Cardiac fibroblast (primary cell): ENCODE data around the gene REG1B.

Experiments
- DNase-seq, 2 donors: peaks; one replicate each; pipeline versions ENCODE4 v3.0.0 to v3.0.0-alpha.2; 2010; ENCODE audit warnings: low read depth in 2 of 2
- H3K4me3 ChIP-seq, 2 donors: replicated peaks in 1 of 2; 1 replicate in 1 of 2; 2 replicates in 1 of 2; pipeline ENCODE4 v1.5.1; 2011; ENCODE audit warnings: low read depth in 2 of 2, low read length in 2 of 2, mild to moderate bottlenecking in 2 of 2, moderate library complexity in 1 of 2
- TF ChIP-seq, protein P1 (sequence below): IDR thresholded peaks from one replicate; pipeline ENCODE4 v1.5.1; 2011; ENCODE audit warnings: low read depth, mild to moderate bottlenecking, low read length, inconsistent platforms

The REG1B gene

DNA sequence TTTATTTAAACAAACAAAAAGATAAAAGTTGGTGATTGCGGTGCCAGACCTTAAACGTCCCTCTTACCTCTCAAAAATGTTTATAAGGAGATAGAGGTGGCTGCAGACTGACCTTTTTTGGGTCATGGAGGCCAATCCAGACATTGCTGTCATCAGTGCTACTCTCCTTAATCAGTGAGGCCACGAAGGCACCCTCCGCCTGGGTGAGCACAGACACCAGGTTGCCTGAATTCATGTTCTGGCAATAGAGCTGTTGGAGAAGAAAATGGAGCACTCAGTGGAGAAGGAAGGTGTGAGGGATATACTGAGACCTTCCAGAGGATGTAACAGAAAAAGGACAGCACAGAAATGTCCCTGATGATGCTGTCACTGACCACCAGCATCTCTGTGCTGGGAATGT is 1.5 kb downstream of the REG1B start:
- no peak overlapping the region for H3K4me3 ChIP-seq
- DNase-seq: no peak
- TF ChIP-seq, protein P1, sequence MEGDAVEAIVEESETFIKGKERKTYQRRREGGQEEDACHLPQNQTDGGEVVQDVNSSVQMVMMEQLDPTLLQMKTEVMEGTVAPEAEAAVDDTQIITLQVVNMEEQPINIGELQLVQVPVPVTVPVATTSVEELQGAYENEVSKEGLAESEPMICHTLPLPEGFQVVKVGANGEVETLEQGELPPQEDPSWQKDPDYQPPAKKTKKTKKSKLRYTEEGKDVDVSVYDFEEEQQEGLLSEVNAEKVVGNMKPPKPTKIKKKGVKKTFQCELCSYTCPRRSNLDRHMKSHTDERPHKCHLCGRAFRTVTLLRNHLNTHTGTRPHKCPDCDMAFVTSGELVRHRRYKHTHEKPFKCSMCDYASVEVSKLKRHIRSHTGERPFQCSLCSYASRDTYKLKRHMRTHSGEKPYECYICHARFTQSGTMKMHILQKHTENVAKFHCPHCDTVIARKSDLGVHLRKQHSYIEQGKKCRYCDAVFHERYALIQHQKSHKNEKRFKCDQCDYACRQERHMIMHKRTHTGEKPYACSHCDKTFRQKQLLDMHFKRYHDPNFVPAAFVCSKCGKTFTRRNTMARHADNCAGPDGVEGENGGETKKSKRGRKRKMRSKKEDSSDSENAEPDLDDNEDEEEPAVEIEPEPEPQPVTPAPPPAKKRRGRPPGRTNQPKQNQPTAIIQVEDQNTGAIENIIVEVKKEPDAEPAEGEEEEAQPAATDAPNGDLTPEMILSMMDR: no peak

DNA sequence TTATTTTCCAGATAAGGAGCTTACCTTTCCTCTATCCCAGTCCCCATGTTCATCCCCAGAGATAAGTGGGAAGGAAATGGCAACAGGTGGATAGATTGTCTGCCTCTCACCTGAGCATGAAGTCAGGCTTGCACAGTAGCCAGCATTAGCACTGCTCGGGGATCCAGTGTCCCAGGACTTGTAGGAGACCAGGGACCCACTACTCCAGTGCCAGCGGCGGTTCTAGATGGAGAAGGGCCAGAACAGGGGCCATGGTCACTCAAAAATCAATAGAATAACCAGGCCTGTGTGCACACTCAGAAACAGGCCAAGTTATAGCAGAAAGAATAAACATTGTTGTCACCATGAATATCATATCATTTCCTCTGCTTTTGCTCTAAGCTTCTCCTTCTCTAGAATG is 2.4 kb downstream of the REG1B start:
- TF ChIP-seq, protein P1: no peak
- H3K4me3 ChIP-seq: no peak overlapping the region
- DNase-seq: no peak

DNA sequence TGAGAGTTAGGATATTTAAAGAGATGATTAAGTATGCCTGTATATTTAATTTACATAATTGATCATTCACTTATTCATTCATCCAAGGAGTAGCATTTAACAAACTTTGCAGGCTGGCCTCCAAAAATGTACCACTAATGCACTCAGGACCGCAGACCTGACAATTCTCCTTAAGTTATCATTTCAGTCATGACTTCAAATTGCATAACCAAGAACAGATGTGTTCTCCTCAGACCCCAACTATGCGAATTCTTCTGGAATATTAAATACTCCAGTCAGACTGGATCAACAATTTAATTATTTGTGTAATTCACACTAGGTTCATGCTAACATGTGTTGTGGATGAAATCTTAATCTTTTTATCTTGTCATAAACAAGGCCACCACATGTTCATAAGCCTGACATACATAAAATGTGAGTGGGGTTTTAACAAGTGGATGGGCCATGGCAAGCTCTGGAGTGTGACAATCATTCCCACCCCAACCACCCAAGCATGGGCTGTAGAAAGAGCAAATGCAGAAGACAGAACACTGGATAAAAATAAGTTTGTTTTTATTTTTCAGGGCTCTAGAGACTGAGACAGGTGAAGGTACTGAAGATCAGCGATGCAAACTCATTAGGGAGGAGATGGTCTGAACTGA is 3.2 kb downstream of the REG1B start:
- H3K4me3 ChIP-seq: no peak overlapping the region
- DNase-seq: no peak
- TF ChIP-seq, protein P1: no peak

DNA sequence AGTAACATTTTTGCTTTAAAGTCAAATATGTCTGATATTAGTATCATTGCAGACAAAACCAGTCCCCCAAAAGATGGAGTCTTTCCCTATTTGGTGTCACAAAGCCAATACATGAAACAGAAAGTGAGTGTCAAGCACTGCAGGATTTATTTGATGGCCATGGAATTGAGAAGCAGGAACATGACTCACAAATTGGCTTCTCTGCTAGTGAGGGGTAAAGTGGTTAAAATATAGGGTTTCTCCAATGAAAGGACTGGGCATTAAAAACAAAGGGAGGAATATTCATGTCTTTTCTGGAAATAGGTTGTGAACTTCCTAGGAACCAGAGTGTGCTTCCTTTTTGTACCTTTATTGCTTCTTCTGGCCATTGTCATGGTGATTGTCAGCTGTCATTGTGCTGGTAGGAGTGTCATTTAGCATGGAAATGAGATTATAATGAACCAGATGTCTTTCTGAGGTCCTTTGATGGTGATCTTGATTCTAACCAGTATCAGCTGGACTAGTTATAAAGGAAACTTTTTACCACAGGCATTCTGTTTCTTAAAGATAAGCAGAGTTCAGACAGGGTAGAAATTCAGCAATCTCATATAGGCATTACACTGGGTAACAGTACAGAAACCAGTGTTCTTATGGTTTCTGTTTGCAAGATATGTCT is 4.1 kb downstream of the REG1B start:
- no peak overlapping the region for H3K4me3 ChIP-seq
- TF ChIP-seq, protein P1: no peak
- DNase-seq: no peak

DNA sequence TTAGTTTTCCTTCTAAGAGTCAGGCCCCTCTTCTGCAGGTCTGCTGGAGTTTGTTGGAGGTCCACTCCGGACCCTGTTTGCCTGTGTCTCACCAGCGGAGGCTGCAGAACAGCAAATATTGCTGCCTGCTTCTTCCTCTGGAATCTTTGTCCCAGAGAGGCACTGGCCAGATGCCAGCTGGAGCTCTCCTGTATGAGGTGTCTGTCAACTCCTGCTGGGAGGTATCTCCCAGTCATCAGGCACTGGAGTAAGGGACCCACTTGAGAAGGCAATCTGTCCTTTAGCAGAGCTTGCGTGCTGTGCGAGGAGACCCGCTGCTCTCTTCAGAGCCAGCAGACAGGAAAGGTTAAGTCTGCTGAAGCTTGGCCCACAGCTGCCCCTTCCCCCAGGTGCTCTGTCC is 4.8 kb downstream of the REG1B start:
- DNase-seq: no peak
- TF ChIP-seq, protein P1: no peak
- H3K4me3 ChIP-seq: no peak overlapping the region

DNA sequence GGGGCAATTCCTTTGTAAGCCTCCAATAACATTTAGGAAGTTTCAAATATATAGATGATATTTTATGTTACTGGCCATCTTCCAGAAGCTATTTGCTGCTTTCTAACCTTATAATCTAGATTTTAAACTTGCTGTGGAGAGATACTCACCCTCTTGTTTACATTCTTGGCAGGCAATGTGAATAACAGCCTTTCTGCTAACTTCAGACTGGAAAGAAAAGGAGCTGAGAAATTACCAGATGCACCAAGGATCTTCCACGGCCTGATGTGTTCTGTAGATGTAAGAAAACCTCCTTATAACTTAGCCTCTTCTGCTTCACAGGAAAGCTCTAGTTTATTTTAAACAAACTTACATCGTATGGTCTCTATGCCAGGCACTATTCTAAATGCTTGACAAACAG is 16.7 kb downstream of the REG1B start:
- H3K4me3 ChIP-seq: no peak overlapping the region
- TF ChIP-seq, protein P1: no peak
- no peak for DNase-seq
